B cell (primary cell): ENCODE results near the gene SEC24D. TPM values are rescaled to one million over a fixed set of nuclear protein-coding genes. Genes with fewer than 3 reads are reported as not detected.

Experiments
- ATAC-seq: fragments of 200-7000 bp; cut with Tn5 transposase; one replicate; pipeline ENCODE4 v1.10.0; 2021; ENCODE audit warnings: low read depth, mild to moderate bottlenecking, moderate number of reproducible peaks, moderate library complexity
- CTCF ChIA-PET: fragments of 350-600 bp; sonication (Branson Sonifier 250); formaldehyde crosslinking; loops from one replicate; lab custom pipeline; 2021; ENCODE audit warnings: antibody characterized with exemption, inconsistent platforms; lab: Charles Lee
- POLR2A ChIA-PET: fragments of 350-600 bp; sonication (Branson Sonifier 250); formaldehyde crosslinking; loops from one replicate; lab custom pipeline; 2021; ENCODE audit warnings: antibody characterized with exemption; lab: Charles Lee
- DNase-seq: peaks from one replicate; pipeline ENCODE4 v3.0.0; 2013
- H2AFZ ChIP-seq: 2 replicates; pipeline ENCODE4 v1.6.1; 2012; ENCODE audit warnings: mild to moderate bottlenecking, low read depth, low read length; ENCODE audit not compliant: insufficient read depth, poor library complexity, severe bottlenecking
- H3K27ac ChIP-seq, 2 donors: 1 replicate in 1 of 2; 2 replicates in 1 of 2; pipeline ENCODE4 v1.5.1; 2012 to 2013; ENCODE audit warnings: low read length in 2 of 2, mild to moderate bottlenecking in 2 of 2, moderate library complexity in 1 of 2
- H3K27me3 ChIP-seq, 4 experiments: fragments of 200-600 bp in 1 of 4; sonication (generic) in 1 of 4; replicated peaks in 1 of 4; 1 replicate in 2 of 4; 2 replicates in 2 of 4; pipeline versions ENCODE4 v1.6.1 to v1.7.0; 2013 to 2016; ENCODE audit warnings: low read length in 3 of 4, mild to moderate bottlenecking in 2 of 4, mixed read lengths in 1 of 4, moderate library complexity in 1 of 4; ENCODE audit not compliant: insufficient read depth in 4 of 4, control insufficient read depth in 3 of 4; ENCODE audit errors: control extremely low read depth in 1 of 4
- H3K36me3 ChIP-seq, 2 experiments: replicated peaks in 1 of 2; 1 replicate in 1 of 2; 2 replicates in 1 of 2; pipeline versions ENCODE4 v1.6.1 to v1.7.1; 2013; ENCODE audit warnings: low read length in 1 of 2; ENCODE audit not compliant: insufficient read depth in 2 of 2, control insufficient read depth in 1 of 2; ENCODE audit errors: control extremely low read depth in 1 of 2, extremely low read depth in 1 of 2
- H3K4me1 ChIP-seq, 2 donors: fragments of 200-600 bp in 1 of 2; sonication (generic) in 1 of 2; 1 replicate in 1 of 2; 2 replicates in 1 of 2; pipeline versions ENCODE4 v1.5.1 to v1.6.1; 2013 to 2017; ENCODE audit warnings: low read length in 2 of 2; ENCODE audit not compliant: control insufficient read depth in 2 of 2, insufficient read depth in 2 of 2
- H3K4me2 ChIP-seq: replicated peaks from 2 replicates; pipeline ENCODE3; 2012; ENCODE audit warnings: mild to moderate bottlenecking, low read depth, low read length; ENCODE audit not compliant: poor library complexity, severe bottlenecking
- H3K4me3 ChIP-seq, 5 experiments: fragments of 200-600 bp in 1 of 5; sonication (generic) in 1 of 5; 1 replicate in 3 of 5; 2 replicates in 2 of 5; pipeline versions ENCODE4 v1.5.1 to v1.7.0; 2011 to 2016; ENCODE audit warnings: low read length in 4 of 5, mild to moderate bottlenecking in 4 of 5, low read depth in 2 of 5, control low read depth in 1 of 5, moderate library complexity in 1 of 5; ENCODE audit not compliant: insufficient read depth in 1 of 5; ENCODE audit errors: control extremely low read depth in 1 of 5, extremely low read depth in 1 of 5
- H3K79me2 ChIP-seq: fragments of 200-600 bp; sonication (generic); one replicate; pipeline ENCODE4 v1.6.0; 2016; ENCODE audit warnings: low read length; ENCODE audit not compliant: control insufficient read depth, insufficient read depth
- H3K9ac ChIP-seq: fragments of 200-600 bp; sonication (generic); 2 replicates; pipeline ENCODE4 v1.6.1; 2017; ENCODE audit warnings: mild to moderate bottlenecking, low read length, moderate library complexity
- H3K9me3 ChIP-seq, 3 donors: one replicate each; pipeline versions ENCODE4 v1.6.1 to v1.7.1; 2013; ENCODE audit warnings: low read length in 2 of 3; ENCODE audit not compliant: control insufficient read depth in 2 of 3, insufficient read depth in 1 of 3; ENCODE audit errors: control extremely low read depth in 1 of 3
- H4K20me1 ChIP-seq: 2 replicates; pipeline ENCODE4 v1.6.0; 2012; ENCODE audit warnings: mild to moderate bottlenecking, low read length; ENCODE audit not compliant: insufficient read depth, control insufficient read depth, poor library complexity, severe bottlenecking
- H3K27ac Mint-ChIP-seq: one replicate; pipeline ENCODE4 v1.8.0; 2021; ENCODE audit warnings: mixed read lengths
- H3K27me3 Mint-ChIP-seq: one replicate; pipeline ENCODE4 v1.8.0; 2021; ENCODE audit warnings: mixed read lengths
- H3K4me1 Mint-ChIP-seq: one replicate; pipeline ENCODE4 v1.8.0; 2021; ENCODE audit warnings: mixed read lengths
- H3K4me3 Mint-ChIP-seq: one replicate; pipeline ENCODE4 v1.8.0; 2021; ENCODE audit warnings: mixed read lengths
- H3K9me3 Mint-ChIP-seq: one replicate; pipeline ENCODE4 v1.8.0; 2022; ENCODE audit warnings: mixed read lengths; ENCODE audit not compliant: insufficient read depth
- EZH2 ChIP-seq: IDR thresholded peaks from 2 replicates; pipeline ENCODE4 v1.6.1; 2012; ENCODE audit warnings: borderline replicate concordance, low read depth, mild to moderate bottlenecking, moderate library complexity, low read length; ENCODE audit not compliant: insufficient read depth, poor library complexity, severe bottlenecking
- WGBS: methylation state at CpG from one replicate; pipeline ENCODE4 v1.1.5; 2013; ENCODE audit warnings: missing lambda C conversion rate; ENCODE audit not compliant: insufficient coverage; 5-methylcytosine and 5-hydroxymethylcytosine counted together
- intact Hi-C: fragments of 100-400 bp; cut with micrococcal nuclease; formaldehyde crosslinking; loops from one replicate; pipeline ENCODE4 v1.10.0; 2022
- polyA plus RNA-seq: library from polyadenylated mRNA; depleted of rRNA; stranded (reverse); fragments of >200 nt; gene quantifications from 2 replicates; pipeline ENCODE4 v1.2.3, GENCODE V29; 2012
- total RNA-seq, 2 donors: library from RNA; stranded (reverse); fragments of 120-200 nt in 1 of 2; gene quantifications; 1 replicate in 1 of 2; 2 replicates in 1 of 2; pipeline versions ENCODE4 v1.2.3 to v1.2.4, GENCODE V29; 2013 to 2022
- TF ChIP-seq, protein P1 (sequence below): fragments of 200-600 bp; IDR thresholded peaks from one replicate; pipeline ENCODE4 v1.8.0; 2022; ENCODE audit warnings: antibody characterized with exemption, mild to moderate bottlenecking

The SEC24D gene
- total and polyA plus RNA-seq, 2 donors (not counting 1 experiment from before 2014, with no cell fraction given): 7.1 to 15.8 TPM

DNA sequence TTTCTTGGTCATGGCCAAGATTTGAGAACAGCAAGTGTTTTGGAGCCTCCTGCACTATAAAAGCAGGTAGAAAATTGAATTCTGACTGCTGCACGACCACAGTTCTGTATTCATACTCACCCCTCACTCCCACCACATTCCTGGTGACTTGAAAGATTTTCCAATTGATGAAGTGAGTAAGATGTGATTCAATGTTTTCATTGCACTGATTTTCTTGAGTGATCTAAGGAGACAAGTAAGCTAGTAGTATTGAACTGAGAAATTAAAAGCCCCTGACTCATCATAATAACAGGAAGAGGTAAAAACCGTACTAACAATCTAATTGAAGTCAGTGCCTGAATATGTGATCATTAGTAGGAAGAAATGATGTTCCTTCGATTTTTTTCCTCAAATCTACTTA is 6.1 kb upstream of the SEC24D start:
- H3K4me1 Mint-ChIP-seq: no peaks in the 10 kb centered on the region
- Histone ChIP-seq H3K36me3 (no peaks in the 10 kb centered on the region), H3K4me3 (no peak overlapping the region), H3K9me3 (no peaks in the 10 kb centered on the region), H3K4me2 (no peak overlapping the region), H3K79me2 (no peaks in the 10 kb centered on the region), H3K27me3 (peaks cover 0 to 2% (median 0%) of the 10 kb centered on the region in 4 experiments), H3K27ac (no peak overlapping the region), H2AFZ (no peak overlapping the region), H3K9ac (no peak overlapping the region), H3K4me1 (no peaks in the 10 kb centered on the region), H4K20me1 (no peaks in the 10 kb centered on the region)
- no peak overlapping the region for H3K27ac Mint-ChIP-seq
- ChIA-PET POLR2A (no interaction called here), CTCF (interaction anchor here (1.4 kb wide), 1 partner anchor 12 kb away, joined by 3 read pairs; no protein-coding TSS in a partner anchor)
- H3K9me3 Mint-ChIP-seq: no peaks in the 10 kb centered on the region
- H3K4me3 Mint-ChIP-seq: no peak overlapping the region
- intact Hi-C loops: no loop called here
- no peak for ATAC-seq
- peaks cover 4% of the 10 kb centered on the region for H3K27me3 Mint-ChIP-seq
- DNase-seq: no peak
- WGBS: no CpG with 5 or more reads among the region's 3 CpGs
- TF ChIP-seq, protein P1, sequence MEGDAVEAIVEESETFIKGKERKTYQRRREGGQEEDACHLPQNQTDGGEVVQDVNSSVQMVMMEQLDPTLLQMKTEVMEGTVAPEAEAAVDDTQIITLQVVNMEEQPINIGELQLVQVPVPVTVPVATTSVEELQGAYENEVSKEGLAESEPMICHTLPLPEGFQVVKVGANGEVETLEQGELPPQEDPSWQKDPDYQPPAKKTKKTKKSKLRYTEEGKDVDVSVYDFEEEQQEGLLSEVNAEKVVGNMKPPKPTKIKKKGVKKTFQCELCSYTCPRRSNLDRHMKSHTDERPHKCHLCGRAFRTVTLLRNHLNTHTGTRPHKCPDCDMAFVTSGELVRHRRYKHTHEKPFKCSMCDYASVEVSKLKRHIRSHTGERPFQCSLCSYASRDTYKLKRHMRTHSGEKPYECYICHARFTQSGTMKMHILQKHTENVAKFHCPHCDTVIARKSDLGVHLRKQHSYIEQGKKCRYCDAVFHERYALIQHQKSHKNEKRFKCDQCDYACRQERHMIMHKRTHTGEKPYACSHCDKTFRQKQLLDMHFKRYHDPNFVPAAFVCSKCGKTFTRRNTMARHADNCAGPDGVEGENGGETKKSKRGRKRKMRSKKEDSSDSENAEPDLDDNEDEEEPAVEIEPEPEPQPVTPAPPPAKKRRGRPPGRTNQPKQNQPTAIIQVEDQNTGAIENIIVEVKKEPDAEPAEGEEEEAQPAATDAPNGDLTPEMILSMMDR: no peak
- TF ChIP-seq EZH2: no peak

GRCh38 chr4:118839221-118839927 is 3.4 kb upstream of the SEC24D start:
- CTCF ChIA-PET: interaction anchor here (1.5 kb wide), 1 partner anchor 201 kb away, joined by 3 read pairs; no protein-coding TSS in a partner anchor
- no peak overlapping the region for H3K4me3 Mint-ChIP-seq
- ATAC-seq (no peak), DNase-seq (no peak)
- WGBS: 100% methylated on average over 1 of the region's 3 CpGs
- H3K27ac Mint-ChIP-seq: no peak overlapping the region
- peaks cover 9% of the 10 kb centered on the region for H3K4me1 Mint-ChIP-seq
- Histone ChIP-seq H3K4me2 (no peak overlapping the region), H3K4me3 (no peak overlapping the region), H3K79me2 (peaks cover 6% of the 10 kb centered on the region), H3K4me1 (peaks cover 10 to 11% of the 10 kb centered on the region in 2 donors), H3K9ac (no peak overlapping the region), H3K27me3 (no peaks in the 10 kb centered on the region), H3K27ac (no peak overlapping the region), H4K20me1 (no peaks in the 10 kb centered on the region), H3K9me3 (no peaks in the 10 kb centered on the region), H2AFZ (peak overlapping the region; percentile 12), H3K36me3 (no peaks in the 10 kb centered on the region)
- TF ChIP-seq, protein P1: no peak
- TF ChIP-seq EZH2: no peak
- H3K27me3 Mint-ChIP-seq: peaks cover 4% of the 10 kb centered on the region
- H3K9me3 Mint-ChIP-seq: no peaks in the 10 kb centered on the region
- intact Hi-C loops: loop anchor here (5.0 to 10.0 kb wide), 4 partner anchors 152 to 562 kb away; partner anchors contain the start of genes METTL14 and USP53
- POLR2A ChIA-PET: no interaction called here
